Measurements from ENCODE around the gene PPP1CA. TPM values are rescaled to one million over a fixed set of nuclear protein-coding genes. Genes with fewer than 3 reads are reported as not detected.

The PPP1CA gene
- total RNA-seq, 2 experiments from 2014 or later, result 261 to 267 TPM

GRCh38 chr11:67354075-67355022, 47.3 kb downstream of the PPP1CA start:
- Mint-ChIP-seq H3K36me3 (no peaks in the 10 kb centered on the region), H3K4me1 (ENCODE audit: low read depth) (peaks cover 40% of the 10 kb centered on the region), H3K4me3 (peak overlapping the region; percentile 93), H3K27ac (peak overlapping the region; percentile 96), H3K9me3 (no peaks in the 10 kb centered on the region), H3K27me3 (no peaks in the 10 kb centered on the region)
- intact Hi-C loops (cut with micrococcal nuclease), result loop anchor here (10.0 kb wide), 1 partner anchor 400 kb away; the partner anchor contains the start of gene PC
- POLR2A ChIA-PET, result interaction anchor here (0.5 to 2.2 kb wide), 9 partner anchors 8 to 114 kb away, joined by 3 to 14 read pairs (median 3); no protein-coding TSS in a partner anchor
- CTCF ChIA-PET, result interaction anchor here (0.7 to 16.1 kb wide), 8 partner anchors 9 to 132 kb away, joined by 3 to 995 read pairs (median 18); partner anchors contain the start of genes CLCF1 and PPP1CA
- peak; percentile 61 for DNase-seq

- POLR2A ChIA-PET, result interaction anchor here (0.5 to 2.2 kb wide), 16 partner anchors 9 to 276 kb away, joined by 3 to 14 read pairs (median 4); partner anchors contain the start of gene NUDT8
- Mint-ChIP-seq H3K4me3 (peak within 1 kb of the TSS; percentile 93), H3K9me3 (no peaks in the 10 kb centered on the region), H3K4me1 (ENCODE audit: low read depth) (peaks cover 44% of the 10 kb centered on the region), H3K27me3 (no peaks in the 10 kb centered on the region), H3K36me3 (no peaks in the 10 kb centered on the region), H3K27ac (peak within 1 kb of the TSS; percentile 98)
- DNase-seq, result peak; percentile 98
- CTCF ChIA-PET, result interaction anchor here (0.6 to 16.1 kb wide), 11 partner anchors 8 to 272 kb away, joined by 3 to 995 read pairs (median 10); partner anchors contain the start of genes CLCF1 and PPP1CA
- intact Hi-C loops (cut with micrococcal nuclease), result loop anchor here (1.0 to 10.0 kb wide), 5 partner anchors 37 to 399 kb away; partner anchors contain the start of gene PC
These were observed 48.2 kb downstream of the PPP1CA start, which contains the start of gene POLD4 for GRCh38 chr11:67353317-67354074. Gene POLD4, minus strand, starts transcription at chr11:67353546. Its CDS starts 147 bp downstream, at chr11:67353399.

DNA sequence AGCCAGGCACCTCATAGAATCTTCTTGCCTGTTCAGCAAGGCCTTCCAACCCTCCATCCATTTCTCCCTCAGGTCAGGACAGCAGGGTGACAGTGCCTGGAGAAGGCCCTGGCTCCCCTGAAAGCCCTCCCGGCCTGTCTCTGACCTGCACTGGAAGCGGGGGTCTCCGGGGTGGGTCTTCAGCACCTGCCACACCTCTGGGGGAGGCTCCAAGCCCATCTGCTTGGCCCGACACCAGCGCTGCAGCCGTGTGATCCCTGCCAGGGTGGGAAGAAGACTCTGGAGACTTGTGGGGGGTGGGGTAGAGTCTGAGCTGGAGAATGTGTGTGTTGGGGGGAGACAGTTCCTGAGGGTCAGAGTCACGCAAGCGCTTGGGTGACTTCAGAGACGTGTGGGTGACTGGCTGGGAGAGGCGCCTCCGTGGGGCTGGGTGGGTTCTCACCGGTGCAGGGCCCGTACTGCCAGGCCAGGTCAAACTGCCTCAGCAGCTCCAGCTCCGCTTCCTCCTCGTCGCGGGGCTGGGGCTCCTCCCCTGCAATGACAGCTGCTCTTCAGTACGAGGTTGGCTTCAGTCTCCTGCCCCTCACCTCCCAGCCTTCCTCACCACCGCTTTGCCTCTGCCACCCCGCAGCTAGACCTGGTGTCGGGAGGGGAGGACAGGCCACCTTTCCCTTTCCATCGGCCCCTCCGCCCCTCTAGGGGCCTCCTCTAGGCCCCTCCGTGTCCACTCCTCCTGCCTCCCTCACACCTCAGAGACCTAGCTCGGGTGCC, 48.9 kb downstream of the PPP1CA start:
- Mint-ChIP-seq H3K36me3 (no peaks in the 10 kb centered on the region), H3K9me3 (no peaks in the 10 kb centered on the region), H3K27me3 (no peaks in the 10 kb centered on the region), H3K4me3 (peak overlapping the region; percentile 93), H3K27ac (peak overlapping the region; percentile 98), H3K4me1 (ENCODE audit: low read depth) (peaks cover 52% of the 10 kb centered on the region)
- ChIA-PET POLR2A (interaction anchor here (0.7 to 2.2 kb wide), 11 partner anchors 9 to 277 kb away, joined by 3 to 14 read pairs (median 4); partner anchors contain the start of gene NUDT8), CTCF (interaction anchor here (0.6 to 16.1 kb wide), 14 partner anchors 9 to 272 kb away, joined by 3 to 995 read pairs (median 8); partner anchors contain the start of genes AIP, CLCF1 and PPP1CA)
- intact Hi-C loops (cut with micrococcal nuclease), result loop anchor here (1.0 to 10.0 kb wide), 5 partner anchors 36 to 398 kb away; partner anchors contain the start of gene PC
- DNase-seq, result no peak

GRCh38 chr11:67351275-67352005, 50.2 kb downstream of the PPP1CA start:
- POLR2A ChIA-PET, result interaction anchor here (0.8 to 1.3 kb wide), 2 partner anchors 31 to 117 kb away, joined by 3 read pairs; no protein-coding TSS in a partner anchor
- peak overlapping the region; percentile 55 for H3K4me3 Mint-ChIP-seq
- H3K36me3 Mint-ChIP-seq, result no peaks in the 10 kb centered on the region
- H3K4me1 Mint-ChIP-seq (ENCODE audit: low read depth), result peaks cover 51% of the 10 kb centered on the region
- peak; percentile 74 for DNase-seq
- intact Hi-C loops (cut with micrococcal nuclease), result loop anchor here (1.0 to 10.0 kb wide), 3 partner anchors 31 to 397 kb away; partner anchors contain the start of gene PC
- H3K27ac Mint-ChIP-seq, result peak overlapping the region; percentile 76
- H3K9me3 Mint-ChIP-seq, result no peaks in the 10 kb centered on the region
- CTCF ChIA-PET, result interaction anchor here (0.7 to 16.1 kb wide), 43 partner anchors 9 to 303 kb away, joined by 3 to 995 read pairs (median 5); partner anchors contain the start of genes AIP, CLCF1, PPP1CA and RAD9A
- no peaks in the 10 kb centered on the region for H3K27me3 Mint-ChIP-seq

DNA sequence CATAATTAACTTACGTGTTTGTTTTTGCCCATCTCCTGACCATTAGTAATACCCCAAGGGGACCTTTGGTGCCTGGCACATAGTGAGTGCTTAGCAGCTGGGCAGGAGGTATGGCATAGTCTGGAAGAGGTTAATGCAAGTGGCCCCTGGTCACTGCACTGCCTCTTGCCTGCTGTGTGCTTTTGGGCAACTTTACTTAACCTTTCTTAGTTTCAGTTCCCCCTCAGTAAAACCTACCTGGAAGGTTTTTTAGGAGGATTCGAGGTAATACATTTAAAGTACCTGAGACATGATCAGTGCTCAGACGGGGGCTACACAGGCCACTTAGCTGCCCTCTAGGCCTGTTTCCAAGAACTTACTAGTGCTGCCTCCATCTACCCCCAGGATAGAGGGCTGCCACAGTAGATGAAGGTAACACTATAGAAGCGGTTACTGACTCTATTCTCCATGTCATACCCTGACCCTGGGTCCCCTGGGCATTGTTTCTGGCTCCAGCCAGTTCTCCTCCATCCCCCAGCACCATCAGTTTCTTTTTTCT, 51.7 kb downstream of the PPP1CA start:
- CTCF ChIA-PET, result interaction anchor here (1.0 to 16.1 kb wide), 10 partner anchors 9 to 87 kb away, joined by 3 to 995 read pairs (median 18); partner anchors contain the start of genes CLCF1 and RAD9A
- Mint-ChIP-seq H3K36me3 (no peaks in the 10 kb centered on the region), H3K4me3 (no peak overlapping the region), H3K4me1 (ENCODE audit: low read depth) (peaks cover 60% of the 10 kb centered on the region), H3K9me3 (no peaks in the 10 kb centered on the region), H3K27ac (no peak overlapping the region), H3K27me3 (no peaks in the 10 kb centered on the region)
- DNase-seq, result no peak
- intact Hi-C loops (cut with micrococcal nuclease), result loop anchor here (10.0 kb wide), 1 partner anchor 395 kb away; the partner anchor contains the start of gene PC
- POLR2A ChIA-PET, result no interaction called here

DNA sequence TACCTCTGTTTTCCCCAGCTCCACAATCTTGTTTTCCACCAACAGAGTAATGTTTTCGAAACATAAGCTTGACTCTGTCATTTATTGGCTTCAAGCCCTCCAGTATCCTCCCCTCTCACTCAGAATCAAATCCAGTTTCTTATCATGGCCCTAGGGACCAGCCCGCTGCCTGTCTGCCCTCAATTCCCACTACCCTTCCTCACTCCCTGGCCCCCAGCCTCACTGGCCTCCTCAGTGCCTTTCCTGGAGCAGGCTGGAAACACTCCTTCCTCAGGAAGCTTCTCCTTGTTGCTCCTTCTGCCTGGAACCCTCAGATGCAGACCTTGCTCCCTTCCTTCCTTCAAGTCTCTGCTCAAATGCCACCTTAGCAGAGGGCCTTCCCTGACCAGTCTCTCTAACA, 52.2 kb downstream of the PPP1CA start:
- Mint-ChIP-seq H3K4me1 (ENCODE audit: low read depth) (peaks cover 60% of the 10 kb centered on the region), H3K27me3 (no peaks in the 10 kb centered on the region), H3K27ac (no peak overlapping the region), H3K4me3 (no peak overlapping the region), H3K36me3 (no peaks in the 10 kb centered on the region), H3K9me3 (no peaks in the 10 kb centered on the region)
- ChIA-PET POLR2A (interaction anchor here (0.8 kb wide), 1 partner anchor 109 kb away, joined by 3 read pairs; no protein-coding TSS in a partner anchor), CTCF (interaction anchor here (1.0 to 16.1 kb wide), 3 partner anchors 9 to 30 kb away, joined by 3 to 995 read pairs (median 40); partner anchors contain the start of gene CLCF1)
- intact Hi-C loops (cut with micrococcal nuclease), result no loop called here
- no peak for DNase-seq

- H3K27ac Mint-ChIP-seq, result no peak overlapping the region
- H3K27me3 Mint-ChIP-seq, result no peaks in the 10 kb centered on the region
- ChIA-PET CTCF (interaction anchor here (1.0 to 16.1 kb wide), 3 partner anchors 8 to 30 kb away, joined by 3 to 995 read pairs (median 40); partner anchors contain the start of gene CLCF1), POLR2A (interaction anchor here (0.8 kb wide), 1 partner anchor 109 kb away, joined by 3 read pairs; no protein-coding TSS in a partner anchor)
- intact Hi-C loops (cut with micrococcal nuclease), result no loop called here
- H3K4me3 Mint-ChIP-seq, result no peak overlapping the region
- no peak for DNase-seq
- no peaks in the 10 kb centered on the region for H3K36me3 Mint-ChIP-seq
- no peaks in the 10 kb centered on the region for H3K9me3 Mint-ChIP-seq
- peaks cover 59% of the 10 kb centered on the region for H3K4me1 Mint-ChIP-seq (ENCODE audit: low read depth)
These were observed 52.6 kb downstream of the PPP1CA start for GRCh38 chr11:67349036-67349435.

Other genes with a start within 250 kb of the PPP1CA start
- gene GRK2, start 135.4 kb downstream of the PPP1CA start, total RNA-seq, result 100 to 1,000 TPM; 273 to 279 TPM
- 10 to 100 TPM; 85.9 to 89.4 TPM for gene ANKRD13D, start 112.6 kb downstream of the PPP1CA start, total RNA-seq
- 10 to 100 TPM; 14.9 to 19.4 TPM for gene SSH3, start 98.3 kb downstream of the PPP1CA start, total RNA-seq
- gene POLD4, start 48.3 kb downstream of the PPP1CA start, total RNA-seq, result 10 to 100 TPM; 62.0 to 67.4 TPM
- under 1 TPM; 0.39 to 0.45 TPM for gene CLCF1, start 28.3 kb downstream of the PPP1CA start, total RNA-seq
- 10 to 100 TPM; 31.0 to 39.1 TPM for gene RAD9A, start 9.9 kb downstream of the PPP1CA start, total RNA-seq
- gene TBC1D10C, start 2.2 kb upstream of the PPP1CA start, total RNA-seq, result 100 to 1,000 TPM; 123 to 126 TPM
- gene CARNS1, start 13.8 kb upstream of the PPP1CA start, total RNA-seq, result 1 to 10 TPM; 2.3 to 3.3 TPM
- gene RPS6KB2, start 26.6 kb upstream of the PPP1CA start, total RNA-seq, result 10 to 100 TPM; 57.4 to 57.5 TPM
- gene PTPRCAP, start 35.8 kb upstream of the PPP1CA start, total RNA-seq, result 10 to 100 TPM; 93.5 to 97.4 TPM
- 100 to 1,000 TPM; 345 to 358 TPM for gene CORO1B, start 41.6 kb upstream of the PPP1CA start, total RNA-seq
- not detected for gene GPR152, start 50.9 kb upstream of the PPP1CA start, total RNA-seq
- 1 to 10 TPM; 1.0 to 1.2 TPM for gene CABP4, start 53.5 kb upstream of the PPP1CA start, total RNA-seq
- 10 to 100 TPM; 68.2 to 75.2 TPM for gene TMEM134, start 67.4 kb upstream of the PPP1CA start, total RNA-seq
- 100 to 1,000 TPM; 160 to 169 TPM for gene AIP, start 81.2 kb upstream of the PPP1CA start, total RNA-seq
- gene PITPNM1, start 103.5 kb upstream of the PPP1CA start, total RNA-seq, result 100 to 1,000 TPM; 139 to 143 TPM
- 10 to 100 TPM; 82.7 to 84.7 TPM for gene CDK2AP2, start 106.3 kb upstream of the PPP1CA start, total RNA-seq
- gene CABP2, start 121.6 kb upstream of the PPP1CA start, total RNA-seq, result not detected
- 100 to 1,000 TPM; 361 to 362 TPM for gene GSTP1, start 182.0 kb upstream of the PPP1CA start, total RNA-seq
- gene NDUFV1, start 205.1 kb upstream of the PPP1CA start, total RNA-seq, result 100 to 1,000 TPM; 279 to 287 TPM
- 10 to 100 TPM; 23.3 to 24.3 TPM for gene NUDT8, start 228.1 kb upstream of the PPP1CA start, total RNA-seq
- gene TBX10, start 237.9 kb upstream of the PPP1CA start, total RNA-seq, result not detected
- gene ACY3, start 248.9 kb upstream of the PPP1CA start, total RNA-seq, result under 1 TPM; 0.29 to 0.33 TPM

Data from activated CD4-positive, alpha-beta memory T cell treated with anti-CD3 and anti-CD28 coated beads for 36 hours (primary cell).